MG63 (cell line): ENCODE data around the gene PIK3R4. TPM values are rescaled to one million over a fixed set of nuclear protein-coding genes. Genes with fewer than 3 reads are reported as not detected.
A peak's percentile ranks its signal among the peaks of the same experiment; 100 is the strongest.

Experiments
- DNase-seq: peaks from one replicate; pipeline ENCODE4 v3.0.0-alpha.2; 2020
- H3K27me3 ChIP-seq: fragments of 250-450 bp; sonication (Bioruptor Pico); 2 replicates; pipeline ENCODE4 v1.5.1; 2020; ENCODE audit warnings: mild to moderate bottlenecking, moderate library complexity
- H3K36me3 ChIP-seq: fragments of 250-450 bp; sonication (Bioruptor Pico); 2 replicates; pipeline ENCODE4 v1.5.1; 2020; ENCODE audit warnings: mild to moderate bottlenecking, moderate library complexity
- H3K4me3 ChIP-seq: fragments of 250-450 bp; sonication (Bioruptor Pico); 2 replicates; pipeline ENCODE4 v1.5.1; 2020; ENCODE audit warnings: mild to moderate bottlenecking, moderate library complexity
- H3K9me3 ChIP-seq: fragments of 250-450 bp; sonication (Bioruptor Pico); 2 replicates; pipeline ENCODE4 v1.5.1; 2020; ENCODE audit warnings: mild to moderate bottlenecking, moderate library complexity
- total RNA-seq: library from RNA; depleted of rRNA; stranded (reverse); fragments of >200 nt; shearing (Covaris generic); gene quantifications from 2 replicates; pipeline ENCODE4 v1.2.3, GENCODE V29; 2014; ENCODE audit warnings: low replicate concordance

The PIK3R4 gene
- total RNA-seq, 1 experiment from 2014 or later: 7.3 TPM

DNA sequence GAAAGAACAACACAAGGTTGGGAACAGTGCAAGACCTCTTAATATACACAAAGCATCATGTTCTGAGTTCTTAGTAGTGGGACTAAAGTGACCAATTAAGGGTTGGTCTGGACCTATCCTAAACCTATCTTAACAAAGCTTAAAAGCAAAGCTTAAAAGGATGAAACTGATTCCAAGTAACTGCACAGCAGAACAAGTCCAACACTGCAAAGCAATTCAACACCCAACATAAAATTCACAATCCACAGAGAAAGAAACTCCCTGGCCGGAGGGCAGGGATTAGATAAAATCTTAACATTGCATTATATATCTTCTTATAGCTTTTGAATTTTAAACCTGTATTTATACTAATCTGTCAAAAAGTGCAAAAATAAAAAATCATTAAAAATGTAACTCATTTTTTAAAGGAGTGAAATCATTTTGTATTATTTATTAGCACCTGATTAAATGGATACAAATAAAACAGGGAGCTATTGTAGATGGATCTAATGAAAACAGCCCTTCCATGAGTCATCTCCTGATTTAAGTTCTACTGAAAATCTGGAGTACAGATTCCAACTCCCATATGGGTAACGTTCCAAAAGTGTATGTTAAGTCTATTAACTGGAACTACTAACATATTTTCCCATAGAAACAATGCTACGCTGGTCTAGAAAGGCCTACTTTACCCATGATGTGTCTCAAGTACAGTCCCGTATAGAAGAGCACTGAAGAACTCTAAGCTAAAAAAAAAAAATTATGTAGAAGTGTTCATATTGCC is 34.9 kb downstream of the PIK3R4 start:
- Histone ChIP-seq H3K9me3 (no peaks in the 10 kb centered on the region), H3K4me3 (no peak overlapping the region)

DNA sequence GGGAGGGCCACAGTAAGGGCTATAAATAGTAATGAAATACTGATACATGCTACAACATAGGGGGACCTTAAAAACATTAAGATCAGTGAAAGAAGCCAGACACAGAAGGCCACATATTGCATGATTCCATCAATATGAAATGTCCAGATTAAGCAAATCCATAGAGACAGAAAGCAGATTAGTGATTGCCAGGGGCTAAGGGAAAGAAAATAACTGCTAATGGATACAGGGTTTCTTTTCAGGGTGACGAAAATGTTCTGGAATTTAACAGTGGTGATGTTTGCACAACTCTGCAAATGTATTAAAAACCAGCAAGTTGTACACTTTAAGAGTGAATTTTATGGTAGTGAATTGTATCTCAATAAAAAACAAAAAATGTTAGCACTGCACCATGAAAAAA is 37.0 kb downstream of the PIK3R4 start:
- Histone ChIP-seq H3K4me3 (no peak overlapping the region), H3K36me3 (peaks cover 31% of the 10 kb centered on the region), H3K9me3 (no peaks in the 10 kb centered on the region), H3K27me3 (no peaks in the 10 kb centered on the region)
- no peak for DNase-seq

More for the DNA sequence above, 34.9 kb downstream of the PIK3R4 start:
- no peak for DNase-seq
- peaks cover 31% of the 10 kb centered on the region for H3K36me3 ChIP-seq
- no peaks in the 10 kb centered on the region for H3K27me3 ChIP-seq

GRCh38 chr3:130707902-130708601 is 38.6 kb downstream of the PIK3R4 start:
- no peak for DNase-seq
- Histone ChIP-seq H3K4me3 (no peak overlapping the region), H3K36me3 (peaks cover 35% of the 10 kb centered on the region)

DNA sequence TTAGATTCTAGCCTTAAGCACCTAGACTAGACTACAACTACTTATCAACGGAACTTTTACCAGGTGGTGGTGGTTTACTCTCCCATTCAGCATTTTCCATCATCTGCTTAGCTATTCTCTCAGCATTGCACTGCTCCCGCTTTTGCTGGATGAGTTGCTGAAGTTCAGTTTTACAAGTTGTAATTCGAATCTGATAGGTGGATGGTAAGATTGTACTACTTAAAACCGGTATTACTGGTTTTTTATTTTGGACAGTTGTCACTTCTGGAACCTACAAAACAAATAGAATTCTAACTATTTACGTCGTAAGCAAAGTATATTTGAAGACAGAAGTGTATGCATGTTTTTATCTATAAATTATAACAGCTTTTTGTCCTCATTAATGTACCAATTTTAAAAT is 41.1 kb downstream of the PIK3R4 start:
- Histone ChIP-seq H3K9me3 (no peaks in the 10 kb centered on the region), H3K4me3 (no peak overlapping the region), H3K27me3 (no peaks in the 10 kb centered on the region), H3K36me3 (peaks cover 42% of the 10 kb centered on the region)
- DNase-seq: no peak

More at GRCh38 chr3:130707902-130708601, 38.6 kb downstream of the PIK3R4 start:
- Histone ChIP-seq H3K9me3 (no peaks in the 10 kb centered on the region), H3K27me3 (no peaks in the 10 kb centered on the region)

DNA sequence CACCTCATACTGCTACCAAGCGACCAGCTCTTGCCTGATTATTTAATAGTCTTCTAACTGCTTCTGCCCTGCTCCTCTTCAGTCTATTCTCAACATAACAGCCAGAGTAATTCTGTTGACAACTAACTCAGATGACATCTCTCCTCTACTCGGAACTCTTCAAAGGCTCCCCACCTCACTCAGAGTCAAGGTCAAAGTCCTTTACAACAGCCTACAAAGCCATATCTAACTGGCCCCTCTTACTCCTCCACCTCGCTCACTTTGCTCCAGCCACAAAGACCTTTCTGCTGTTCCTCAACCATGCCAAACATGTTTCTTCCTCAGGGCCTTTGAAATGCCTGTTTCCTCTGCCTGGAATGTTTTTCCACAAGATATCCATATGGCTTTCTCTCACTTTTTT is 43.6 kb downstream of the PIK3R4 start:
- H3K27me3 ChIP-seq: no peaks in the 10 kb centered on the region
- H3K4me3 ChIP-seq: no peak overlapping the region
- H3K36me3 ChIP-seq: peaks cover 64% of the 10 kb centered on the region
- DNase-seq: no peak
- peaks cover 5% of the 10 kb centered on the region; the same call in 1 of the 2 replicates for H3K9me3 ChIP-seq

GRCh38 chr3:130700541-130700940 is 46.1 kb downstream of the PIK3R4 start:
- peak; percentile 15 for DNase-seq
- Histone ChIP-seq H3K9me3 (peaks cover 5% of the 10 kb centered on the region; the same call in 1 of the 2 replicates), H3K27me3 (no peaks in the 10 kb centered on the region), H3K4me3 (no peak overlapping the region), H3K36me3 (peaks cover 66% of the 10 kb centered on the region)

GRCh38 chr3:130699765-130700164 is 46.9 kb downstream of the PIK3R4 start:
- Histone ChIP-seq H3K4me3 (no peak overlapping the region), H3K36me3 (peaks cover 65% of the 10 kb centered on the region), H3K27me3 (no peaks in the 10 kb centered on the region), H3K9me3 (peaks cover 5% of the 10 kb centered on the region; the same call in 1 of the 2 replicates)
- DNase-seq: no peak

DNA sequence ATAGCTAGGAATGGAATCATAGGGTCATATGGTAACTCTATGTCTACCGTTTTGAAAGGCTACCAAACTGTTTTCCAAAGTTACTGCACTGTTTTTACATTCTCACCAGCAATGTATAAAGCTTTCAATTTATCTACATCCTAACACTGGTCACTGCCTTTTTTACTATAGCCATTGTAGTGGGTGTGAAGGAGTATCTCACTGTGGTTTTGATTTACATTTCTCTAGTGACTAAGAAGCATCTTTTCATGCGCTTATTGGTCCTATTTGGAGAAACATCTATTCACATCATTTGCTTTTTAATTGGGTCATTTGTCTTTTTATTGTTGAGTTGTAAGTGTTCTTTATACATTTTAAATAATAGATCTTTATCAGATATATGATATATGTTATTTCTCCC is 53.3 kb downstream of the PIK3R4 start:
- Histone ChIP-seq H3K9me3 (no peaks in the 10 kb centered on the region), H3K36me3 (peaks cover 48% of the 10 kb centered on the region), H3K4me3 (no peak overlapping the region), H3K27me3 (no peaks in the 10 kb centered on the region)
- no peak for DNase-seq

DNA sequence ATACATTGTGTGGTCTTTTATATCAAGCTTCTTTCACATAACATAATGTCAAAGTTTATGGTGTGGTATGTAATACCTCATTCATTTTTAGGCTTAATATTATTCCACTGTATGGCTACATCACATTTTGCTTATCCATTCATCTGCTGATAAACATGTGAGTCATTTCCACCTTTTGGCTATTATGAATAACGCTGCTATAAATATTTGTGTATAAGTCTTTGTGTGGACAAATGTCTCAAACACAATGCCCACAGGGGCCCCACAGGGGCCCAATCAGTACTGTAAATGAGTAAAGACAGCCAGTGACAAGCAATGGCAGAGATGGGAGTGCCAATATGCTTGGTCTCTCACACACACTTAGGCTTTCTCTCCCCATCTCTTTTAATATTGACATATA is 54.2 kb downstream of the PIK3R4 start:
- Histone ChIP-seq H3K9me3 (no peaks in the 10 kb centered on the region), H3K36me3 (peaks cover 40% of the 10 kb centered on the region), H3K27me3 (no peaks in the 10 kb centered on the region), H3K4me3 (no peak overlapping the region)
- DNase-seq: no peak

DNA sequence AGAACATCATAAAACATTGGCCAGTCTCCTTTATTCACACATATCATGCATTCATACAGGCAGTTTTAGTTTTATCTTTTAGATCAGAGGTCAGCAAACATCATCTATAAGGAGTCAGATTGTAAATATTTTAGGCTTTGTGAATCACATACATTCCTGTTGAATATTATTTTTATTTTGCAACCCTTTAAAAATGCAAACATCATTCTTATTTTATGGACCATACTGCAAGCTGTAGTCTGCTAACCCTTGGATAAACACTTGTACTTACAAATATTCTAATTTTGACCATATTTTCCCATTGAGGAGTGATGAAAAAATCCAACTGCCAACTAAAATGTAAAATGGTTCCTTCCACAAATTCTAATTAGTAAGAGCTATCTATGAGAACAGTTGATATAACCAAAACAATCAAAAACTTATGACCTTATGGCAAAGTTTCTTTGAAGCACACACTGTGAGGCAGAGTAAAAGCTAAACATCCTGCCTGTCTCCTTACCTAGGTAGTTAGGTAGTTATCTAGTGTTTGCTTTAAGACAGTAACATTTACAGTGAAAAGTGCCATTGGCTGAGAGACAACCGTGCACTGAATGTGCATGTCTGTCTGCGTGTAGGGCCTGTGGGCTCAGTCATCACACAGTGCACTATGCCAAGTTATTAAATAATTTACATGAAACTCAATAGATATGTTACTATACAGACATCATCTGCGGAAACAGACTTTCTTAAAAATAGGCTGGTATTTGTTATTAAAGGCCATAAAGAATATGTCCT is 57.7 kb downstream of the PIK3R4 start:
- Histone ChIP-seq H3K36me3 (peaks cover 25% of the 10 kb centered on the region), H3K9me3 (no peaks in the 10 kb centered on the region), H3K4me3 (no peak overlapping the region), H3K27me3 (no peaks in the 10 kb centered on the region)
- DNase-seq: no peak

DNA sequence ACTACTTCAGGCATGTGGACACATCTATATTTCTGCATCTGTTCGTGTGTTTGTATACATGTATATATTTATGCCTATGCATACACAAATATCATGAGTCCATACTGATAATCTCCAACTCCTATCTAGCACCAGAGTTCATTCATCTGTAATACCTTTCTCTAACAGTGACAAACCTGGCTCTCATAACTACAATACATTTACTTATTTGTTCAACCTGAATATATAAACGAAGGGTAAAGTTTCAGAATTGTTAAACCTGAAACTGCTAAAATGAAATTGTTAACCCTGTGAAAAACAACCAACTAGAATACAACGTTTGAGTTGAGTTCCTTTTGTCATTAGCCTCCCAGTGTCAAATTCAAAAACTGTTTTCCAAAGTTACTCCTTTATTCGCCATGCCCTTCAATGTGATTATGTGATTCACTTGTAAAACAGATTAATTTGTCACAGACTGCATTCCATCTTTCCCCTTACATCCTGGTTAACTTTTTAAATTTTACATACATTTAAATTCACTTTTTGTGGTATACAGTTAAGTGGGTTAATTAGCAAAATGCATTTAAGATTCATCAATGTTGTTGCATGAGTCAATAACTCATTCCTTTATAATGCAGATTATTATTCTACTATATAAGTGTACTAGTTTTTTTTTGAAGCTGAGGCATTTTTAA is 58.5 kb downstream of the PIK3R4 start:
- H3K4me3 ChIP-seq: no peak overlapping the region
- peaks cover 28% of the 10 kb centered on the region for H3K36me3 ChIP-seq
- no peak for DNase-seq
- no peaks in the 10 kb centered on the region for H3K27me3 ChIP-seq
- H3K9me3 ChIP-seq: no peaks in the 10 kb centered on the region

DNA sequence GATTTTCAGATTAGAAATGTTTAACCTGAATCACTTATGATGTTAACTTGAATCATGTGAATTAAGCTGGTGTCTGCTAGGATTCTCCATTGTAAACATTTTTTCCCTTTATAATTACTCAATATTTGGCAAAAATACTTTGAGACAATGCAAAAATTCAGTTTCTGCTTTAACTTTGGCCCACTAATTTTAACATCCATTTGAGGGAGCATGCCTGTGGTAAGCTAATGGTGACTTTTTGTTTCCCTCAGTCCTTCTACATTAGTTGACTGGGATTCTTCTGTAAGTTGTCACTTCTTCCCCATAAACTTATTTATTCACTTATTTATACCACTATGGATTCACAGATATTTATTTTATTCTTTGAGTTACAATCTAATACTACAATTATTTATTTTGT is 59.3 kb downstream of the PIK3R4 start:
- H3K9me3 ChIP-seq: no peaks in the 10 kb centered on the region
- no peak overlapping the region for H3K4me3 ChIP-seq
- H3K36me3 ChIP-seq: peaks cover 34% of the 10 kb centered on the region
- DNase-seq: no peak
- no peaks in the 10 kb centered on the region for H3K27me3 ChIP-seq

DNA sequence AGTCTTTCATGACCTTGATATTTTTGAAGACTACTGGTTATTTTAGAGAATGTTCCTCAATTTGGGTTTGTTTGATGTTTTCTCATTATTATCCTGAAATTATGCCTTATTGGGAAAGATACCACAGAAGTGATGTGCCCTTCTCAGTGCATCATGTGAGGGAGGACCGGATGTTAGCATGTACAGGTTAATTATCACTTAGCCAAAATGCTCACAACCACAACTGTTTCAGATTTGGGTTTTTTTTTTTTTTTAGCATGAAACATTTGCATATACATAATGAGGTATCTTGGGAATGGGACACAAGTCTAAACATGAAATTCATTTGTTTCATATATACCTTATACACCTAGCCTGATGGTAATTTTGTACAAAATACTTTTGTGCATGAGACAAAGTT is 59.8 kb downstream of the PIK3R4 start:
- H3K9me3 ChIP-seq: no peaks in the 10 kb centered on the region
- peaks cover 34% of the 10 kb centered on the region for H3K36me3 ChIP-seq
- DNase-seq: no peak
- no peak overlapping the region for H3K4me3 ChIP-seq
- no peaks in the 10 kb centered on the region for H3K27me3 ChIP-seq

- H3K4me3 ChIP-seq: no peak overlapping the region
- H3K36me3 ChIP-seq: peaks cover 44% of the 10 kb centered on the region
- no peaks in the 10 kb centered on the region for H3K9me3 ChIP-seq
- no peaks in the 10 kb centered on the region for H3K27me3 ChIP-seq
- DNase-seq: no peak
Measured at GRCh38 chr3:130682131-130682530, 64.5 kb downstream of the PIK3R4 start.

- H3K9me3 ChIP-seq: no peaks in the 10 kb centered on the region
- no peak overlapping the region for H3K4me3 ChIP-seq
- peaks cover 45% of the 10 kb centered on the region for H3K36me3 ChIP-seq
- H3K27me3 ChIP-seq: no peaks in the 10 kb centered on the region
- no peak for DNase-seq
Measured at GRCh38 chr3:130679218-130679617, 67.4 kb downstream of the PIK3R4 start.

- DNase-seq: no peak
- H3K4me3 ChIP-seq: no peak overlapping the region
- H3K27me3 ChIP-seq: no peaks in the 10 kb centered on the region
- H3K9me3 ChIP-seq: no peaks in the 10 kb centered on the region
- peaks cover 31% of the 10 kb centered on the region for H3K36me3 ChIP-seq
Measured at GRCh38 chr3:130677343-130677742, 69.3 kb downstream of the PIK3R4 start.
